Esophagus muscularis mucosa (tissue), 4 donors: Measurements from ENCODE around the gene SUCNR1. TPM values are rescaled to one million over a fixed set of nuclear protein-coding genes. Genes with fewer than 3 reads are reported as not detected.

Source experiments
- DNase-seq: peaks from one replicate; pipeline ENCODE4 v3.0.0-alpha.2; 2017; ENCODE audit errors: extremely low spot score
- H3K27ac ChIP-seq, 4 donors: fragments of 200-600 bp; sonication (generic); replicated peaks in 1 of 4; 1 replicate in 3 of 4; 2 replicates in 1 of 4; pipeline ENCODE4 v1.5.1; 2016 to 2019; ENCODE audit warnings: mild to moderate bottlenecking in 1 of 4
- H3K27me3 ChIP-seq, 4 donors: fragments of 200-600 bp; sonication (generic); one replicate each; pipeline versions ENCODE4 v1.5.1 to v1.6.0; 2016 to 2019
- H3K36me3 ChIP-seq, 4 donors: fragments of 200-600 bp; sonication (generic); one replicate each; pipeline ENCODE4 v1.5.1; 2016 to 2019
- H3K4me1 ChIP-seq, 4 donors: fragments of 200-600 bp; sonication (generic); one replicate each; pipeline ENCODE4 v1.5.1; 2016 to 2019
- H3K4me3 ChIP-seq, 4 donors: fragments of 200-600 bp; sonication (generic); 1 replicate in 2 of 4; 2 replicates in 2 of 4; pipeline ENCODE4 v1.5.1; 2016 to 2019; ENCODE audit warnings: mild to moderate bottlenecking in 4 of 4, moderate library complexity in 1 of 4
- H3K9me3 ChIP-seq, 4 donors: fragments of 200-600 bp; sonication (generic); 1 replicate in 3 of 4; 2 replicates in 1 of 4; pipeline ENCODE4 v1.5.1; 2016 to 2019
- EP300 ChIP-seq: sonication (generic); formaldehyde crosslinking; IDR thresholded peaks from one replicate; pipeline ENCODE4 v1.6.1; 2017; ENCODE audit warnings: antibody characterized with exemption
- POLR2A ChIP-seq: fragments of 450-650 bp; IDR thresholded peaks from one replicate; pipeline ENCODE4 v1.6.1; 2017; ENCODE audit warnings: antibody characterized with exemption, moderate library complexity, mild to moderate bottlenecking, low read depth
- POLR2AphosphoS5 ChIP-seq, 2 donors: sonication (generic); formaldehyde crosslinking; IDR thresholded peaks; one replicate each; pipeline ENCODE4 v1.6.1; 2017; ENCODE audit warnings: antibody characterized with exemption in 2 of 2
- WGBS: methylation state at CpG from one replicate; pipeline ENCODE4 v1.1.5; 2018; 5-methylcytosine and 5-hydroxymethylcytosine counted together
- intact Hi-C: fragments of 100-400 bp; cut with DNase I; formaldehyde crosslinking; loops from one replicate; pipeline ENCODE4 v1.15.1; 2023
- total RNA-seq, 4 donors: library from RNA; depleted of rRNA; stranded (reverse); fragments of >200 nt; gene quantifications; one replicate each; pipeline versions ENCODE4 v1.1.0 to v1.2.1, GENCODE V29; 2016
- TF ChIP-seq, protein P1 (sequence below), 3 experiments: fragments of 200-600 bp in 2 of 3; fragments of 450-650 bp in 1 of 3; sonication (generic) in 2 of 3; IDR thresholded peaks; one replicate each; pipeline ENCODE4 v1.5.1; 2017 to 2019; ENCODE audit warnings: antibody characterized with exemption in 3 of 3, mild to moderate bottlenecking in 2 of 3, moderate library complexity in 1 of 3

SUCNR1 gene
- total RNA-seq, 4 donors from 2014 or later: under 0.01 to 0.33 (median 0.15) TPM

DNA sequence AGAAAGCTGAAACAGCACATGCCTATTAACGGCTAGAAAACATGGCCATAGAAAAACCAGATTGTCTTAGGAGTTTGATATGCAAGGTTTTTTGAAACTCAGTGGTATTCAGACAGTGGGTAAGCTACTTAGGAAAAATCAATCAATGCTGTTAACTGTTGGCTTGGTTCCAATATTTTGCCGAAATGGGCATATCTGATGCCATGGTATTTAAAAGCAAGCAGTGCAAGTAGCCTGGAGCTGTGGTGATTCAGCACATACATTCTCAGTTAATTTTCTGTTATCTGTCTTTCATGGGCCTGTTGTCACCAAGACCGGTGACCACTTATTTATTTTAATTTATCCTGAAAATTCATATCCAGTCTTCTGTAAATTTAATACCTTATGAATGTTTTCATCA lies 17.3 kb upstream of the SUCNR1 start:
- WGBS: 87% methylated on average over 3 of the region's 3 CpGs
- Histone ChIP-seq H3K4me1 (peaks cover 0 to 15% (median 0%) of the 10 kb centered on the region in 4 donors), H3K4me3 (no peak overlapping the region), H3K27ac (no peak overlapping the region), H3K27me3 (no peaks in the 10 kb centered on the region), H3K36me3 (no peaks in the 10 kb centered on the region), H3K9me3 (no peaks in the 10 kb centered on the region)
- no peak for DNase-seq
- TF ChIP-seq, protein P1, sequence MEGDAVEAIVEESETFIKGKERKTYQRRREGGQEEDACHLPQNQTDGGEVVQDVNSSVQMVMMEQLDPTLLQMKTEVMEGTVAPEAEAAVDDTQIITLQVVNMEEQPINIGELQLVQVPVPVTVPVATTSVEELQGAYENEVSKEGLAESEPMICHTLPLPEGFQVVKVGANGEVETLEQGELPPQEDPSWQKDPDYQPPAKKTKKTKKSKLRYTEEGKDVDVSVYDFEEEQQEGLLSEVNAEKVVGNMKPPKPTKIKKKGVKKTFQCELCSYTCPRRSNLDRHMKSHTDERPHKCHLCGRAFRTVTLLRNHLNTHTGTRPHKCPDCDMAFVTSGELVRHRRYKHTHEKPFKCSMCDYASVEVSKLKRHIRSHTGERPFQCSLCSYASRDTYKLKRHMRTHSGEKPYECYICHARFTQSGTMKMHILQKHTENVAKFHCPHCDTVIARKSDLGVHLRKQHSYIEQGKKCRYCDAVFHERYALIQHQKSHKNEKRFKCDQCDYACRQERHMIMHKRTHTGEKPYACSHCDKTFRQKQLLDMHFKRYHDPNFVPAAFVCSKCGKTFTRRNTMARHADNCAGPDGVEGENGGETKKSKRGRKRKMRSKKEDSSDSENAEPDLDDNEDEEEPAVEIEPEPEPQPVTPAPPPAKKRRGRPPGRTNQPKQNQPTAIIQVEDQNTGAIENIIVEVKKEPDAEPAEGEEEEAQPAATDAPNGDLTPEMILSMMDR (IDR thresholded peaks at IDR 0.05): no peak
- TF ChIP-seq POLR2A: no peak
- TF ChIP-seq EP300: no peak
- TF ChIP-seq POLR2AphosphoS5 (IDR thresholded peaks at IDR 0.05): no peak
- intact Hi-C loops: no loop called here

DNA sequence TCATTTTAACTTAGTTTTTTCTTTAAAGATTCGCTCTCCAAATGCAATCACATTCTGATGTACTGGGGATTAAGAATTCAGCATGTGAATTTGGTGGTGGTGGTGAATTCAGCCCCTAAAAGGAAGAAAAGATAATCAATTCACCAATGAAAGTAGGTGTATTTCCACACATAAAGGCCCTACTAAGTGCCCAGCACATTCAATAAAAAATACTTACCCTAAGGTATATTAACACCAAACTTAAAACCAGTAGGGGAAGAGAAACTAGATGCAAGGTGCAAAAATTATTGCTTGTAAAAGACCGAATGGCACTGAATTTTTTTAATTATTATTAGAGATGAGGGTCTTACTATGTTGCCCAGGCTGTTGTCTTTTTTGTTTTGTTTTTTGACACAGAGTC lies 16.8 kb upstream of the SUCNR1 start:
- H3K36me3 ChIP-seq: no peaks in the 10 kb centered on the region
- H3K27ac ChIP-seq: no peak overlapping the region
- no peaks in the 10 kb centered on the region for H3K9me3 ChIP-seq
- 91% methylated on average over 2 of the region's 2 CpGs for WGBS
- no peak for TF ChIP-seq EP300
- TF ChIP-seq, protein P1 (IDR thresholded peaks at IDR 0.05): no peak
- no peak for TF ChIP-seq POLR2AphosphoS5 (IDR thresholded peaks at IDR 0.05)
- no peak for TF ChIP-seq POLR2A
- H3K4me1 ChIP-seq: peaks cover 0 to 15% (median 0%) of the 10 kb centered on the region in 4 donors
- intact Hi-C loops: no loop called here
- no peak for DNase-seq
- no peak overlapping the region for H3K4me3 ChIP-seq
- H3K27me3 ChIP-seq: no peaks in the 10 kb centered on the region

DNA sequence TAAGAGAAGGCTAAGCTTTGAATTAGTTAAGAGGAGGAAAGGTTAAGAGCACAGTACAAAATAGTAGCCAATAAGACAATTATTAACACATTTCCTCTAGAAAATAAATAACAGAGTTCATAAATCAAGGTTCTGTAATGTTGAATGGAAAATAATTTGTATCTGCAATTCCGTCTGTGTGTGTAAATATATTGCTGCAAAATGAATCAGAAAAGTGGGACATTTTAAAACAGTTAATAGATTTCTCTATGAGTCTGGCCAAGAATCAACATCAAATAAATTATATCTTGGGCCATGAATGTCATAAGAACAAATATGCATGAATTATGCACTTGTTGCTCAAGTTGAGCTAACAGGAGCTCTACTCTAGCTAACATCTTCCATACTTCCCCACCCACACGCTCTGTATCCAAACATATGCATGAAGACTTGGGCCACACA lies 14.2 kb upstream of the SUCNR1 start:
- Histone ChIP-seq H3K4me3 (no peak overlapping the region), H3K4me1 (peaks cover 0 to 15% (median 0%) of the 10 kb centered on the region in 4 donors), H3K27ac (no peak overlapping the region), H3K27me3 (no peaks in the 10 kb centered on the region), H3K36me3 (no peaks in the 10 kb centered on the region), H3K9me3 (no peaks in the 10 kb centered on the region)
- TF ChIP-seq EP300 (no peak), POLR2AphosphoS5 (IDR thresholded peaks at IDR 0.05) (no peak), POLR2A (no peak)
- TF ChIP-seq, protein P1 (IDR thresholded peaks at IDR 0.05): no peak
- WGBS: 42% methylated on average over 2 of the region's 2 CpGs
- intact Hi-C loops: no loop called here
- no peak for DNase-seq

DNA sequence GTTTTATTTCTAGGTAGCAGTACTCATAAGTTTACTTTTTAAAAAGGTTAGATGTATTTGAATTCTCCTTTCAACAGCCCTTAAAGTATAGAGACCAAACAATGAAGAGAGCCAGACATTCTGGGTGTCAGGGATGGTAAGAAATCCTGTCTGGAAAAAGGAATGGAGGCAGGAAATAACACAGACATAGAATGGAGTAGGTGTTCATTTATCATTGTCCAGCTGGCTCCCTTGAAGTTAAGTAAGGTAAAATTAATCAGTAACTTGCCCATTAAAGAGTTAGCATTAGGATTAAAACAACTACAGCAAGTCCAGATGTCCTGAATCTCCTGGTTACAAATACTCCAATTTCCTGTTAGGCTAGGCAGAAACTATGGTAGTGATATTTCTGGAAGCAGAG lies 13.5 kb upstream of the SUCNR1 start:
- DNase-seq: no peak

DNA sequence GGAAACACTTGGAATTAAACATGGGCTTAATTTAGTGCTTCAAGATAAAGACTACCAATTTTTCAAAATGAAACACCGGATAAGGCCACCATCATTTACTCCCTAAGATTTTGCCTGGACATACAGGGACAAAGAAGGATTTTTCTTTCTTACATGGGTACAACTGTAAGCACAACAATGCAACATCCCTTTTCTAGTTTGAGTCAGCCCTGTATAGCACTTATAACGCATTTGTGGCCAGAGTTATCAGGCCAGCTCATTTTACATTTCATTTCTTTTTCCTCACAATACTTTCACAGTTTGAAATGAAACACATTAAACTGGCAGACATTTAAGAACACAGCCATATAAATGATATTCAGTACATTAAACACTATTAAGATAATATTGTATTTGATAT lies 9.8 kb upstream of the SUCNR1 start:
- no peaks in the 10 kb centered on the region for H3K27me3 ChIP-seq
- no peak overlapping the region for H3K4me3 ChIP-seq
- no peak overlapping the region for H3K27ac ChIP-seq
- intact Hi-C loops: no loop called here
- H3K4me1 ChIP-seq: peaks cover 0 to 22% (median 0%) of the 10 kb centered on the region in 4 donors
- TF ChIP-seq, protein P1 (IDR thresholded peaks at IDR 0.05): no peak
- TF ChIP-seq POLR2A (no peak), EP300 (no peak), POLR2AphosphoS5 (IDR thresholded peaks at IDR 0.05) (no peak)
- H3K9me3 ChIP-seq: no peaks in the 10 kb centered on the region
- no peak for DNase-seq
- WGBS: 80% methylated on average over 2 of the region's 2 CpGs
- no peaks in the 10 kb centered on the region for H3K36me3 ChIP-seq

More for the DNA sequence above, 13.5 kb upstream of the SUCNR1 start:
- TF ChIP-seq POLR2AphosphoS5 (IDR thresholded peaks at IDR 0.05): no peak
- no peak for TF ChIP-seq POLR2A
- no peak for TF ChIP-seq EP300
- TF ChIP-seq, protein P1 (IDR thresholded peaks at IDR 0.05): no peak
- Histone ChIP-seq H3K36me3 (no peaks in the 10 kb centered on the region), H3K9me3 (no peaks in the 10 kb centered on the region), H3K4me3 (no peak overlapping the region), H3K27ac (no peak overlapping the region), H3K4me1 (peaks cover 0 to 22% (median 0%) of the 10 kb centered on the region in 4 donors), H3K27me3 (no peaks in the 10 kb centered on the region)
- intact Hi-C loops: no loop called here
